Measurements from ENCODE around the gene BANF1. TPM values are rescaled to one million over a fixed set of nuclear protein-coding genes. Genes with fewer than 3 reads are reported as not detected.

The BANF1 gene
- polyA plus RNA-seq, 3 donors from 2014 or later: 212 to 366 (median 295) TPM

GRCh38 chr11:66044757-66045156 lies 42.5 kb downstream of the BANF1 start:
- Mint-ChIP-seq H3K36me3 (no peaks in the 10 kb centered on the region), H3K27ac (peak overlapping the region; percentile 46 to 89 (median 81)), H3K27me3 (ENCODE audit: low read depth in 3 of 3) (peaks cover 0 to 11% (median 9%) of the 10 kb centered on the region in 3 donors), H3K4me3 (peak overlapping the region; percentile 22 to 74 (median 50)), H3K9me3 (no peaks in the 10 kb centered on the region), H3K4me1 (peaks cover 14 to 18% of the 10 kb centered on the region in 2 donors)
- DNase-seq: no peak

- Mint-ChIP-seq H3K27ac (peak overlapping the region; percentile 46 to 89 (median 81)), H3K9me3 (no peaks in the 10 kb centered on the region), H3K4me3 (peak overlapping the region; percentile 22 to 74 (median 50)), H3K27me3 (ENCODE audit: low read depth in 3 of 3) (peaks cover 0 to 11% (median 10%) of the 10 kb centered on the region in 3 donors), H3K4me1 (peaks cover 14 to 18% of the 10 kb centered on the region in 2 donors), H3K36me3 (no peaks in the 10 kb centered on the region)
- peak; percentile 81 to 84 (median 81) for DNase-seq
Observed at GRCh38 chr11:66045177-66045639, 42.9 kb downstream of the BANF1 start.

- no peak for DNase-seq
- no peaks in the 10 kb centered on the region for H3K36me3 Mint-ChIP-seq
- peaks cover 0 to 11% (median 10%) of the 10 kb centered on the region in 3 donors for H3K27me3 Mint-ChIP-seq (ENCODE audit: low read depth in 3 of 3)
- peaks cover 21 to 27% of the 10 kb centered on the region in 2 donors for H3K4me1 Mint-ChIP-seq
- no peak overlapping the region for H3K27ac Mint-ChIP-seq
- no peak overlapping the region for H3K4me3 Mint-ChIP-seq
- no peaks in the 10 kb centered on the region for H3K9me3 Mint-ChIP-seq
Observed at GRCh38 chr11:66046901-66047300, 44.6 kb downstream of the BANF1 start.

- Mint-ChIP-seq H3K27me3 (ENCODE audit: low read depth in 3 of 3) (peaks cover 0 to 14% (median 14%) of the 10 kb centered on the region in 3 donors), H3K27ac (no peak overlapping the region), H3K4me3 (no peak overlapping the region), H3K36me3 (peaks cover 0 to 5% (median 3%) of the 10 kb centered on the region in 3 donors), H3K4me1 (peaks cover 27 to 35% of the 10 kb centered on the region in 2 donors), H3K9me3 (no peaks in the 10 kb centered on the region)
- no peak for DNase-seq
Observed at GRCh38 chr11:66047541-66048365, 45.5 kb downstream of the BANF1 start.

- no peak for DNase-seq
- H3K4me3 Mint-ChIP-seq: no peak within 1 kb of the TSS
- H3K4me1 Mint-ChIP-seq: peaks cover 36 to 43% of the 10 kb centered on the region in 2 donors
Observed at GRCh38 chr11:66048547-66049323, 46.4 kb downstream of the BANF1 start, which contains the start of gene GAL3ST3. Gene GAL3ST3 (minus strand): TSS chr11:66049161. CDS start chr11:66045415, 3,746 bp downstream.

GRCh38 chr11:66050581-66051231 lies 48.4 kb downstream of the BANF1 start:
- H3K9me3 Mint-ChIP-seq: no peaks in the 10 kb centered on the region
- peak overlapping the region in 4 of 6 donors; percentile 72 to 97 (median 96) for H3K27ac Mint-ChIP-seq
- peaks cover 0 to 14% (median 13%) of the 10 kb centered on the region in 3 donors for H3K27me3 Mint-ChIP-seq (ENCODE audit: low read depth in 3 of 3)
- H3K36me3 Mint-ChIP-seq: peaks cover 8 to 20% (median 12%) of the 10 kb centered on the region in 3 donors
- peaks cover 29 to 40% of the 10 kb centered on the region in 2 donors for H3K4me1 Mint-ChIP-seq
- no peak for DNase-seq
- H3K4me3 Mint-ChIP-seq: peak overlapping the region; percentile 88 to 100 (median 99)

More at GRCh38 chr11:66048547-66049323, 46.4 kb downstream of the BANF1 start, which contains the start of gene GAL3ST3:
- Mint-ChIP-seq H3K27ac (no peak within 1 kb of the TSS), H3K27me3 (ENCODE audit: low read depth in 3 of 3) (peaks cover 0 to 15% (median 14%) of the 10 kb centered on the region in 3 donors), H3K9me3 (no peaks in the 10 kb centered on the region), H3K36me3 (peaks cover 0 to 9% (median 3%) of the 10 kb centered on the region in 3 donors)

- Mint-ChIP-seq H3K4me3 (peak overlapping the region; percentile 88 to 100 (median 99)), H3K27ac (peak overlapping the region; percentile 90 to 97 (median 96)), H3K27me3 (ENCODE audit: low read depth in 3 of 3) (peaks cover 0 to 13% (median 12%) of the 10 kb centered on the region in 3 donors), H3K36me3 (peaks cover 8 to 24% (median 12%) of the 10 kb centered on the region in 3 donors), H3K9me3 (no peaks in the 10 kb centered on the region), H3K4me1 (peaks cover 29 to 37% of the 10 kb centered on the region in 2 donors)
- no peak for DNase-seq
Observed at GRCh38 chr11:66051371-66051765, 49.1 kb downstream of the BANF1 start.

GRCh38 chr11:66051766-66052663 lies 49.7 kb downstream of the BANF1 start, which contains the start of gene SF3B2:
Gene SF3B2 (plus strand): TSS chr11:66052364. CDS start chr11:66052385, 21 bp downstream.
- peaks cover 29 to 37% of the 10 kb centered on the region in 2 donors for H3K4me1 Mint-ChIP-seq
- H3K36me3 Mint-ChIP-seq: peaks cover 8 to 26% (median 12%) of the 10 kb centered on the region in 3 donors
- H3K27me3 Mint-ChIP-seq (ENCODE audit: low read depth in 3 of 3): peaks cover 0 to 13% (median 12%) of the 10 kb centered on the region in 3 donors
- peak; percentile 95 to 96 (median 96) for DNase-seq
- peak within 1 kb of the TSS; percentile 99 to 100 (median 99) for H3K4me3 Mint-ChIP-seq
- H3K9me3 Mint-ChIP-seq: no peaks in the 10 kb centered on the region
- peak within 1 kb of the TSS; percentile 94 to 99 (median 98) for H3K27ac Mint-ChIP-seq

GRCh38 chr11:66052664-66052982 lies 50.3 kb downstream of the BANF1 start:
- H3K27me3 Mint-ChIP-seq (ENCODE audit: low read depth in 3 of 3): peaks cover 0 to 13% (median 12%) of the 10 kb centered on the region in 3 donors
- H3K36me3 Mint-ChIP-seq: peaks cover 12 to 31% (median 13%) of the 10 kb centered on the region in 3 donors
- peaks cover 29 to 37% of the 10 kb centered on the region in 2 donors for H3K4me1 Mint-ChIP-seq
- H3K27ac Mint-ChIP-seq: peak overlapping the region; percentile 94 to 99 (median 98)
- no peaks in the 10 kb centered on the region for H3K9me3 Mint-ChIP-seq
- no peak for DNase-seq
- H3K4me3 Mint-ChIP-seq: peak overlapping the region; percentile 99 to 100 (median 99)

Other genes starting within 250 kb of the BANF1 start
- 10 to 100 TPM in 1 of 3 donors, 1 to 10 TPM in 2; 7.6 to 20.8 (median 8.2) TPM for gene AP5B1, start 221.5 kb upstream of the BANF1 start, polyA plus RNA-seq
- not detected for gene OVOL1, start 215.4 kb upstream of the BANF1 start, polyA plus RNA-seq
- 1 to 10 TPM in 2 of 3 donors, under 1 TPM in 1; 0.30 to 1.7 (median 1.6) TPM for gene SNX32, start 168.5 kb upstream of the BANF1 start, polyA plus RNA-seq
- 1,000 to 10,000 TPM; 2,883 to 4,279 (median 3,963) TPM for gene CFL1, start 144.3 kb upstream of the BANF1 start, polyA plus RNA-seq
- 10 to 100 TPM; 22.7 to 47.0 (median 32.2) TPM for gene MUS81, start 142.1 kb upstream of the BANF1 start, polyA plus RNA-seq
- 1 to 10 TPM; 1.6 to 6.3 (median 3.6) TPM for gene EFEMP2, start 129.7 kb upstream of the BANF1 start, polyA plus RNA-seq
- 1,000 to 10,000 TPM; 2,066 to 3,052 (median 2,928) TPM for gene CTSW, start 122.7 kb upstream of the BANF1 start, polyA plus RNA-seq
- 100 to 1,000 TPM; 120 to 145 (median 141) TPM for gene FIBP, start 114.0 kb upstream of the BANF1 start, polyA plus RNA-seq
- gene CCDC85B, start 111.8 kb upstream of the BANF1 start, polyA plus RNA-seq: 100 to 1,000 TPM in 2 of 3 donors, 10 to 100 TPM in 1; 62.9 to 159 (median 142) TPM
- gene FOSL1, start 102.1 kb upstream of the BANF1 start, polyA plus RNA-seq: under 1 TPM; 0.13 to 0.30 (median 0.17) TPM
- gene C11orf68, start 83.4 kb upstream of the BANF1 start, polyA plus RNA-seq: 10 to 100 TPM; 45.7 to 84.5 (median 60.4) TPM
- gene DRAP1, start 83.1 kb upstream of the BANF1 start, polyA plus RNA-seq: 100 to 1,000 TPM; 135 to 234 (median 182) TPM
- not detected for gene TSGA10IP, start 57.0 kb upstream of the BANF1 start, polyA plus RNA-seq
- gene SART1, start 40.8 kb upstream of the BANF1 start, polyA plus RNA-seq: 10 to 100 TPM in 2 of 3 donors, 1 to 10 TPM in 1; 7.5 to 53.0 (median 16.1) TPM
- 10 to 100 TPM; 14.0 to 26.0 (median 21.0) TPM for gene EIF1AD, start 346 bp upstream of the BANF1 start, polyA plus RNA-seq
- not detected for gene CST6, start 9.5 kb downstream of the BANF1 start, polyA plus RNA-seq
- gene CATSPER1, start 24.0 kb downstream of the BANF1 start, polyA plus RNA-seq: 10 to 100 TPM; 17.2 to 41.1 (median 20.8) TPM
- not detected for gene GAL3ST3, start 46.7 kb downstream of the BANF1 start, polyA plus RNA-seq
- 100 to 1,000 TPM in 1 of 3 donors, 10 to 100 TPM in 2; 71.7 to 141 (median 76.7) TPM for gene SF3B2, start 49.9 kb downstream of the BANF1 start, polyA plus RNA-seq
- gene PACS1, start 67.8 kb downstream of the BANF1 start, polyA plus RNA-seq: 10 to 100 TPM; 10.0 to 72.3 (median 23.9) TPM

All from immature natural killer cell (primary cell).